GM23338 (cell line): ENCODE results near the gene PROSER1. TPM values are rescaled to one million over a fixed set of nuclear protein-coding genes. Genes with fewer than 3 reads are reported as not detected.

Source experiments
- ATAC-seq: fragments of 200-7000 bp; cut with Tn5 transposase; 3 replicates; pipeline ENCODE4 v1.9.1; 2020
- DNase-seq: peaks from one replicate; pipeline ENCODE4 v3.0.0-alpha.2; 2015; ENCODE audit warnings: low spot score
- H2AFZ ChIP-seq: fragments of 200-600 bp; sonication (generic); 2 replicates; pipeline ENCODE4 v1.8.0; 2016; ENCODE audit warnings: antibody characterized with exemption, mild to moderate bottlenecking, moderate library complexity
- H3F3A ChIP-seq: fragments of 200-600 bp; sonication (generic); replicated peaks from 2 replicates; pipeline ENCODE4 v1.8.0; 2017; ENCODE audit warnings: antibody characterized with exemption, mixed run types, low read depth
- H3K27ac ChIP-seq: fragments of 200-600 bp; sonication (generic); 2 replicates; pipeline ENCODE4 v1.6.1; 2016; ENCODE audit warnings: low read depth
- H3K27me3 ChIP-seq: fragments of 200-600 bp; sonication (generic); 2 replicates; pipeline ENCODE4 v1.8.0; 2016; ENCODE audit warnings: mild to moderate bottlenecking, mixed run types, moderate library complexity; ENCODE audit not compliant: insufficient read depth
- H3K36me3 ChIP-seq: fragments of 200-600 bp; sonication (generic); 2 replicates; pipeline ENCODE4 v1.8.0; 2016; ENCODE audit warnings: mild to moderate bottlenecking; ENCODE audit not compliant: insufficient read depth
- H3K4me1 ChIP-seq: fragments of 200-600 bp; sonication (generic); 2 replicates; pipeline ENCODE4 v1.8.0; 2016; ENCODE audit warnings: mild to moderate bottlenecking, moderate library complexity; ENCODE audit not compliant: insufficient read depth
- H3K4me2 ChIP-seq: fragments of 200-600 bp; sonication (generic); 2 replicates; pipeline ENCODE4 v1.7.1; 2017; ENCODE audit warnings: mixed run types
- H3K4me3 ChIP-seq: fragments of 200-600 bp; sonication (generic); 2 replicates; pipeline ENCODE4 v1.6.1; 2016; ENCODE audit warnings: mixed run types
- H3K79me2 ChIP-seq: fragments of 200-600 bp; sonication (generic); replicated peaks from 2 replicates; pipeline ENCODE4 v1.8.0; 2017; ENCODE audit warnings: mild to moderate bottlenecking; ENCODE audit not compliant: insufficient read depth
- H3K9me2 ChIP-seq: fragments of 200-600 bp; sonication (generic); 2 replicates; pipeline ENCODE4 v1.8.0; 2017; ENCODE audit not compliant: insufficient read depth
- H4K20me1 ChIP-seq: fragments of 200-600 bp; sonication (generic); replicated peaks from 2 replicates; pipeline ENCODE4 v1.8.0; 2017; ENCODE audit warnings: mild to moderate bottlenecking; ENCODE audit not compliant: insufficient read depth
- H3K27ac Mint-ChIP-seq: 2 replicates; pipeline ENCODE4 v1.8.0; 2020; ENCODE audit warnings: inconsistent platforms, mild to moderate bottlenecking, moderate library complexity, mixed read lengths
- H3K27me3 Mint-ChIP-seq: 3 replicates; pipeline ENCODE4 v1.8.0; 2022; ENCODE audit warnings: low read depth, mild to moderate bottlenecking, moderate library complexity, mixed read lengths, inconsistent platforms; ENCODE audit not compliant: insufficient read depth, poor library complexity
- H3K36me3 Mint-ChIP-seq: 3 replicates; pipeline ENCODE4 v1.8.0; 2021; ENCODE audit warnings: low read depth, mild to moderate bottlenecking, inconsistent platforms, moderate library complexity, mixed read lengths
- H3K4me1 Mint-ChIP-seq: 3 replicates; pipeline ENCODE4 v1.8.0; 2020; ENCODE audit warnings: mild to moderate bottlenecking, inconsistent platforms, mixed read lengths
- H3K4me3 Mint-ChIP-seq: 3 replicates; pipeline ENCODE4 v1.8.0; 2021; ENCODE audit warnings: moderate library complexity, mild to moderate bottlenecking, inconsistent platforms, mixed read lengths
- H3K9me3 Mint-ChIP-seq: 3 replicates; pipeline ENCODE4 v1.8.0; 2020; ENCODE audit warnings: moderate library complexity, mild to moderate bottlenecking, inconsistent platforms, mixed read lengths
- CREB1 ChIP-seq: fragments of 250-450 bp; sonication (Bioruptor Pico); IDR thresholded peaks from 2 replicates; pipeline ENCODE4 v1.5.0; 2020; ENCODE audit warnings: low read depth, mild to moderate bottlenecking, moderate library complexity
- ETS1 ChIP-seq: IDR thresholded peaks from 2 replicates; pipeline ENCODE4 v1.6.1; 2016; ENCODE audit warnings: antibody characterized with exemption
- EZH2 ChIP-seq: fragments of 200-600 bp; sonication (generic); IDR thresholded peaks from one replicate; pipeline ENCODE4 v1.8.0; 2017; ENCODE audit warnings: antibody characterized with exemption, mild to moderate bottlenecking, low read depth; ENCODE audit not compliant: unreplicated experiment
- EZH2phosphoT487 ChIP-seq: fragments of 200-600 bp; sonication (generic); IDR thresholded peaks from one replicate; pipeline ENCODE4 v1.8.1; 2018; ENCODE audit warnings: antibody characterized with exemption; ENCODE audit not compliant: unreplicated experiment
- JUNB ChIP-seq: IDR thresholded peaks from one replicate; pipeline ENCODE4 v1.6.1; 2016; ENCODE audit warnings: antibody characterized with exemption; ENCODE audit not compliant: unreplicated experiment
- NANOG ChIP-seq: IDR thresholded peaks from 2 replicates; pipeline ENCODE4 v1.6.1; 2016; ENCODE audit warnings: antibody characterized with exemption, borderline replicate concordance
- POLR2AphosphoS5 ChIP-seq: IDR thresholded peaks from 2 replicates; pipeline ENCODE4 v1.6.1; 2016; ENCODE audit warnings: antibody characterized with exemption, low read depth
- REST ChIP-seq: IDR thresholded peaks from one replicate; pipeline ENCODE4 v1.6.1; 2018; ENCODE audit warnings: antibody characterized with exemption; ENCODE audit not compliant: unreplicated experiment
- STAT1 ChIP-seq: IDR thresholded peaks from one replicate; pipeline ENCODE4 v1.6.1; 2016; ENCODE audit warnings: antibody characterized with exemption; ENCODE audit not compliant: unreplicated experiment
- ZNF114 ChIP-seq: fragments of 250-450 bp; sonication (Bioruptor Pico); IDR thresholded peaks from 2 replicates; pipeline ENCODE4 v1.5.0; 2020; ENCODE audit warnings: mild to moderate bottlenecking, moderate library complexity
- ZNF331 ChIP-seq: fragments of 250-450 bp; sonication (Bioruptor Pico); IDR thresholded peaks from 2 replicates; pipeline ENCODE4 v1.5.0; 2020; ENCODE audit warnings: low read depth, mild to moderate bottlenecking, moderate library complexity
- ZNF462 ChIP-seq: fragments of 250-450 bp; sonication (Bioruptor Pico); IDR thresholded peaks from 2 replicates; pipeline ENCODE4 v1.5.0; 2020; ENCODE audit warnings: mild to moderate bottlenecking, moderate library complexity
- polyA plus RNA-seq: library from polyadenylated mRNA; unstranded; fragments of >200 nt; fragmentation: Nextera tagmentation; extraction: Ambion mirVana; gene quantifications from 2 replicates; pipeline ENCODE4 v1.2.1, GENCODE V29; 2016
- total RNA-seq: library from RNA; depleted of rRNA; stranded (reverse); fragments of >200 nt; shearing (Covaris generic); gene quantifications from 2 replicates; pipeline ENCODE4 v1.2.3, GENCODE V29; 2014
- TF ChIP-seq, protein P1 (sequence below), 2 experiments: fragments of 200-600 bp in 1 of 2; sonication (generic) in 1 of 2; conservative IDR thresholded peaks; 2 replicates each; pipeline versions ENCODE4 v1.5.1 to v1.6.1; 2016 to 2017; ENCODE audit warnings: antibody characterized with exemption in 2 of 2, low read depth in 2 of 2, mild to moderate bottlenecking in 2 of 2, moderate library complexity in 1 of 2

Gene PROSER1
- total and polyA plus RNA-seq, 2 experiments from 2014 or later = 64.9 to 116 TPM

DNA sequence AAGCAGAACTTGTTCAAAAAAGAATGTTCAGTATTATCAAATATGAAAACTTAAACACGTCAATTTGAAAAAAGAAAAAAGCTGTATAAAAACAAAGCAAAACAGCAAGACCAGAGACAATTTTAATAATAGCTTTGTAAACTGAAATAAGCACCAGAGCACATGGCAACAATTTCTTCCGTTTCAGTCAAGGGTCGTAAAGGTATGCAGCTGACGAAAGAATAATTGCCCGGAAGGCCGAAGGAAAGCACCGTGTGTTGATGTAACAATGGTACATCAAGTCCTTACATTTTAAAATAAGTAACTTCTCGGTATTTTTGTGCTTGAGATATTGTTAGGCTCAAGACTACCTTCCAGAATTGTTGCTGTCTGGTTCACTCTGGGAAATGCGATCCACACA lies 1.7 kb downstream of the PROSER1 start:
- Histone ChIP-seq H3K4me1 (peaks cover 19% of the 10 kb centered on the region), H3K4me3 (peak overlapping the region; percentile 86), H3K27me3 (no peaks in the 10 kb centered on the region), H3K36me3 (no peaks in the 10 kb centered on the region), H4K20me1 (peaks cover 25% of the 10 kb centered on the region; the same call in 1 of the 2 replicates), H3K9me2 (no peaks in the 10 kb centered on the region), H2AFZ (no peak overlapping the region), H3K4me2 (peak overlapping the region; percentile 76), H3K27ac (no peak overlapping the region), H3K79me2 (peaks cover 71% of the 10 kb centered on the region), H3F3A (no peaks in the 10 kb centered on the region)
- peaks cover 19% of the 10 kb centered on the region for H3K36me3 Mint-ChIP-seq
- peak overlapping the region; percentile 93 for H3K4me3 Mint-ChIP-seq
- no peaks in the 10 kb centered on the region for H3K9me3 Mint-ChIP-seq
- peaks cover 32% of the 10 kb centered on the region for H3K4me1 Mint-ChIP-seq
- TF ChIP-seq, protein P1, sequence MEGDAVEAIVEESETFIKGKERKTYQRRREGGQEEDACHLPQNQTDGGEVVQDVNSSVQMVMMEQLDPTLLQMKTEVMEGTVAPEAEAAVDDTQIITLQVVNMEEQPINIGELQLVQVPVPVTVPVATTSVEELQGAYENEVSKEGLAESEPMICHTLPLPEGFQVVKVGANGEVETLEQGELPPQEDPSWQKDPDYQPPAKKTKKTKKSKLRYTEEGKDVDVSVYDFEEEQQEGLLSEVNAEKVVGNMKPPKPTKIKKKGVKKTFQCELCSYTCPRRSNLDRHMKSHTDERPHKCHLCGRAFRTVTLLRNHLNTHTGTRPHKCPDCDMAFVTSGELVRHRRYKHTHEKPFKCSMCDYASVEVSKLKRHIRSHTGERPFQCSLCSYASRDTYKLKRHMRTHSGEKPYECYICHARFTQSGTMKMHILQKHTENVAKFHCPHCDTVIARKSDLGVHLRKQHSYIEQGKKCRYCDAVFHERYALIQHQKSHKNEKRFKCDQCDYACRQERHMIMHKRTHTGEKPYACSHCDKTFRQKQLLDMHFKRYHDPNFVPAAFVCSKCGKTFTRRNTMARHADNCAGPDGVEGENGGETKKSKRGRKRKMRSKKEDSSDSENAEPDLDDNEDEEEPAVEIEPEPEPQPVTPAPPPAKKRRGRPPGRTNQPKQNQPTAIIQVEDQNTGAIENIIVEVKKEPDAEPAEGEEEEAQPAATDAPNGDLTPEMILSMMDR (conservative IDR thresholded peaks at IDR 0.05; ENCODE audit: low read depth in 2 of 2) = no peak
- TF ChIP-seq ZNF331 (CRISPR knock-in tag) (no peak), REST (no peak), CREB1 (CRISPR knock-in tag) (no peak), EZH2 (no peak), NANOG (no peak), ETS1 (no peak), JUNB (no peak), STAT1 (no peak), EZH2phosphoT487 (no peak), POLR2AphosphoS5 (no peak), ZNF114 (no peak), ZNF462 (CRISPR knock-in tag) (no peak)
- H3K27ac Mint-ChIP-seq = peak overlapping the region; percentile 94
- no peak for ATAC-seq
- peaks cover 2% of the 10 kb centered on the region for H3K27me3 Mint-ChIP-seq
- DNase-seq = peak; percentile 50
